H54 (cell line): ENCODE data around the gene GNPDA2.

Experiments
- DNase-seq: peaks from one replicate; pipeline ENCODE4 v3.0.0; 2011; ENCODE audit warnings: low spot score, mixed read lengths; ENCODE audit not compliant: insufficient read length
- FAIRE-seq: peaks from 3 replicates; lab custom pipeline; 2011; peaks lifted over from hg19 to GRCh38; lab: Jason Lieb, UNC
- POLR2A ChIP-seq: IDR thresholded peaks from 2 replicates; pipeline ENCODE4 v1.6.1; 2011; ENCODE audit warnings: low read depth, mild to moderate bottlenecking, low read length

Gene GNPDA2

DNA sequence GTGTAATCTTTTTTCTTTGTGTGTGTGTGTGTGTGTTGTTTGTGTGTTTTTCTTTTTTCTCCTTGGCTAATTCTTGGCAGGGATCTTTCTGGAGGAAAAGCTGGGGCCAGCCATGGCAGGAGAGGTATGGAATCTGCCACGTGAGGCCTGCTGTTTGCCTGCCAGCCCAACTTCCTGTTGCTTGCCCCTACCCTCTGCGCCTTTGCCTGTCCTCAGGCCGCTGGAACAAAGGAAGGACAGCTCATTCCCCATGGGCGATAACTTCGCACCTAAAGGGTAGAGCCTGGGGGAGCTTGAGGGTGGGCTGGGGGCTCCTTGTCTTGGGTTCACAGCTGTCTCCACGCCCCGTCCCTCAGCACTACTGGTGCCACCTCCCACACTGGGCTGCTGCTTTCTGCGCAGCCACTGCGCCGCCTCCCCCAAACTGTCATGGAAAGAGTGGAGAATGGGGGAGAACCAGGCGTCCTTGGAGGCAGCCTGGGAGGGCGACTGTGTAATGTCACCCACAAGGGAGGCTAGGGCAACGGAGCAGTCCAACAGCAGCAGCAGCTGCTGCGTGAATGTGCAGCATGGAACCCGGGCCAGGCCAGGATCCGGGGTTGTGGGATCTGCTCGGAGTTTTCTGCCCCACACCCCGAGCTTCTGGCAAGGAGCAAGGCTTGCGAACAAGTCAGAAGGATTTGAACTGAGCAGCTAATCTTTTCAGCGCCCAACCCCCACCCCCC, 62.7 kb downstream of the GNPDA2 start:
- no peak for FAIRE-seq
- no peak for TF ChIP-seq POLR2A
- no peak for DNase-seq

DNA sequence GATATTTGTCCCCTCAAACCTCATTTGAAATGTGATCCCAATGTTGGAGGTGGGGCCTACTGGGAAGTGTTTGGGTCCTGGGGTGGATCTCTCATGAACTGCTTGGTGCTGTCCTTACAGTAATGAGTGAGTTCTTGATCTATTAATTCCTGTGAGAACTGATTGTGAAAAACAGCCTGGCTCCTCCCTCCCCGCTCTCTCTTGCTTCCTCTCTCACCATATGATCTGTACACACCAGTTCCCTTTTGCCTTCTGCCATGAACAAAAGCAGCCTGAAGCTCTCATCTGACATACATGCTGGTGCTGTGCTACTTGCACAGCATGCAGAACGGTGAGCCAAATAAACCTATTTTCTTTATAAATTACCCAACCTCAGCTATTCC, 63.7 kb downstream of the GNPDA2 start:
- FAIRE-seq (no peak), DNase-seq (no peak)
- TF ChIP-seq POLR2A = no peak

- TF ChIP-seq POLR2A = no peak
- FAIRE-seq (no peak), DNase-seq (no peak)
Observed at GRCh38 chr4:44661940-44662622, 64.3 kb downstream of the GNPDA2 start.

DNA sequence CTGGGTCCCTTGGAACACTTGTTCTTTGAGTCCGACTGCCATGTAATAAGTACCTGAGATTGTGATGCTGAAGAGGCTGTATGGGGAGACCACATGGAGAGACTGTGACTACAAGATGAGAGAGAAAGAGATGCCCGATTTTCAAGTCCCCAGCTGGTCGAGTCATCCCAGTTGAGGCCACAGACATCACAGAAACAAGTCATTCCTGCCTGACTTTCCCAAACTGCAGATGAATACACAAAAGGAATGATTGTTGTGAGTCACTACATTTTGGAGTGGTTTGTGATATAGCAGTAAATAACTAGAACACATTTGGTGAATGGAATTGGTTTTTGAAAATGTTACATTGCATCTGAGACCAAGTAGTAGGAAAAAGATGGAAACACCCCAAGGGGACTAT, 66.0 kb downstream of the GNPDA2 start:
- no peak for TF ChIP-seq POLR2A
- DNase-seq (no peak), FAIRE-seq (no peak)

GRCh38 chr4:44652002-44652401, 74.4 kb downstream of the GNPDA2 start:
- TF ChIP-seq POLR2A = no peak
- FAIRE-seq (no peak), DNase-seq (no peak)
